HG03196 (cell line): ENCODE results near the gene GRM3.

Experiments used
- ATAC-seq: cut with Tn5 transposase; IDR thresholded peaks from one replicate; pipeline ENCODE4 v1.9.1; 2021; ENCODE audit not compliant: unreplicated experiment

Gene GRM3

DNA sequence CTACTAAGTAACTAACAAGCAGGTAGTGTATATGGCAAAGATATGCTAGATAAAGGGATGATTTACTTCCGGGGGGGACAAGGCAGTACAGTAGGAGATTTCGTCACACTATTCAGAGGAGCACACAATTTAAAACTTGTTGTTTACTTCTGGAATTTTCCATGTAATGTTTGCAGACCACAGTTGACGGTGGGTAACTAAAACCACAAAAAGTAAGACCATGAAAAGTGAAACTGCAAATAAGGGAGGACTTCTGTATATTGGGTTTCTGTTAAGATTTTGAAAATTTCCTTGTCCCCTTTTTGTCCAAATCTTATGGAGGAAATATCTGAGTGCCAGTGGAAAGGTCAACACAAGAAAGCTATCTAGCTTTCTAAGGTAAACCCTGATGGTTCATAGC is 245.8 kb downstream of the GRM3 start:
- no peak for ATAC-seq

DNA sequence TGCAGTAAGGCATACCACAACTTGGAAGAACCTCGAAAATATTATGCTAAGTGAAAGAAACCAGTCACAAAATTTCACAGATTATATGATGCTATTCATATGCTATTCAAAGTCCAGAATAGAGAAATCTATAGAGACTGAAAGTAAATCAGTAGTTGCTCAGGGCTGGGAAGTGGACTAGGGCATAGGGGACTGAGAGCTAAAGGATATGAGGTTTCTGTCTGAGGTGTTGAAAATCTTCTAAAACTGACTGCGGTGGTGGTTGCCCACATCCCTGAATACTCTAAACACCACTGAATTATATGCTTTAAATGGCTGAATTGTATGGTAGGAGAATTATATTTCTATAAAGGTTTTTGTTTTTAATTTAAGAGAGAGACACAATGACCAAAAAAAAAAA is 254.5 kb downstream of the GRM3 start:
- ATAC-seq = no peak

DNA sequence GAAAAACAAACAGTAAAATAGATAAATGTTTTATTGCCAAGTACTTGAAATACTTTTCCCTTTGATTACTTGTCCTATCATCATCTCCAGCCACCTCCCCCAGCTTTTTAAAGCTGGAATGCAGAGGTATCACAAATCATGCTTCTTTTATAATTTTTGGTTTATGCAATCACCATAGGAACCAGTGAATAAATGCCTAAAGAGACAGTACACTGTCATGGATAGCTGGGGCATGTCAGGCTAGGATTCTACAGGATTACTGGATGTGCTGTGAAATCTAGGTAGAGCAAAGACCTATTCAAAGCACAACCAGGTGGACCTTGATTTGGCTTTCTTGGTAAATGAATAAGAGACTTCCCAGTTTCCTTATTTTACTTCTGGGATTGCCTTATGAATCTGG is 257.2 kb downstream of the GRM3 start:
- no peak for ATAC-seq

- no peak for ATAC-seq
Observed at GRCh38 chr7:86904949-86905834, 261.5 kb downstream of the GRM3 start.

DNA sequence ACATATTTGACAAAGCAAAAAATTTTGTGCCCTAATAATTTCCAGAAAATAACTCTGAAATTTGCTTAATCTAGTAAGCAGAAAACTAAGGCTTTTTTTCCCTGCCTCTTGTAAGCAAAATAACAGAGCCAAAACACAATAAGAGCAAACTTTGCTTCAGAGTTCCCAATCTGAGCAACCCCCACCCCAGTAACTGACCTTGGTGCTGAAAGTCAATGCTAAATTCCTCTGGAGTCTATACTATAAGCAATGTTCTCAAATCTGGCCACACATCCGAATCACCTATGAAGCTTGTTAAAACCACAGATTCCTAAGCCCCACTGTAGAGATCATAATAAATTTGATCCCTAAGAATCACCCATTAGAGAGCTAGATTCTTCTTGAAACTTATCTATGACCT is 265.2 kb downstream of the GRM3 start:
- ATAC-seq = no peak

DNA sequence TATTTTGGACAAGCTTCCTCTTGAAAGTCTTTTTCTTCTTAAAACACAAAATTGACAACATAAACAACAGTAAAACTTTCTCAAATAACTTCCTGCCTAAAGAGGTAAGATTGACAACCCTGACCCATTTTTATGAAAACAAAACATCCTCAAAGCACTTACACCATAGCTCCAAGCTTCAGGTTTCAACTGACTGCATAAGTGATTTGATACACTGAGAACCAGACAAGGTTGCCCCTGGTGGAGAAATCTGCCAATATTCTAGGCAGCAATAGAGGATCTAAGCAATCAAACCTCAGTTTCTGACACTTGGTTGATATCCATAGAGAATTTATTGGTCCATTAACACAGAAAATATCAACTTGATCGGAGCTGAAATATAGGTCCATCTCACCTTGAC is 267.9 kb downstream of the GRM3 start:
- ATAC-seq = no peak

DNA sequence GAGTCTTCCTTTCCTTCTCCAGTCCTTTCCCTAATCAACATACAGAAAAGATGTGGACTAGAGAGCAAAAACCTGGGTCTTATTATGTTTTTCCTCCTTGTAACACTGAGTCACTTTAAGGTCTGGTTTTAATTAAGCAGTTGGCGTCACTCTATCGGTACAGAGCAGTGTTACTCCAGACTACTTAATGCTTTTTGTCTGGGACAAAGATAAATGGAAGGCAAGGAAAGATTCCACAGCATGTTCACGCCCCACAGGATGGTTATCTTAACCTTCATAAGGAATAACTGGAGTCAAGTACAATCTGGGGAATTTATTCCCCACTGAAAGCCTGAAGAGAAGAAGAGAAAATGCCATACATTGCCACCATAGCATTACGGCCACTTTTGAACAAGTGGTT is 270.0 kb downstream of the GRM3 start:
- no peak for ATAC-seq
